GM11168 (cell line): ENCODE results near the gene MEIKIN.

Source experiments
- in situ Hi-C: fragments of 300-500 bp; cut with MboI; formaldehyde crosslinking; loops from one replicate; pipeline ENCODE4 v1.12.0; 2022; ENCODE audit warnings: low sequenced_read_pairs; ENCODE audit not compliant: unreplicated experiment

MEIKIN gene, protein sequence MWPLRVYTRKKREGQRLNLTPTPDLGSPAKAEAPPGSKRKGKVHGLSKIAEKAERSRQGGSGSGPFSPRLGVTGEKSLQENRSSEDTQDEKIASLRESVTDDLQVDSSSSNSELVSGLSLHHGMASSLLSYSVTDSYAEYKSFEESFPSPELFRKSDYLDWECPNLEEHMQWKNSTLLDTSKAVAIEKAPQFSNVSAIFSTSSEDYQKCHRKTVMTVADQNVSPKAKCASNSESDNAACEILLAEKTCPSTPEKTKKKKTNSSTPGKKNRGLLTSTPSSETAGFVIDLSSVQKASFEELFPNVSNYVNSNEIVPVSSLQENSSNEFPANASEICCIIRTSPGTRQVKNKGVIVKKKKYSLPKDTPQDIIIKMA

DNA sequence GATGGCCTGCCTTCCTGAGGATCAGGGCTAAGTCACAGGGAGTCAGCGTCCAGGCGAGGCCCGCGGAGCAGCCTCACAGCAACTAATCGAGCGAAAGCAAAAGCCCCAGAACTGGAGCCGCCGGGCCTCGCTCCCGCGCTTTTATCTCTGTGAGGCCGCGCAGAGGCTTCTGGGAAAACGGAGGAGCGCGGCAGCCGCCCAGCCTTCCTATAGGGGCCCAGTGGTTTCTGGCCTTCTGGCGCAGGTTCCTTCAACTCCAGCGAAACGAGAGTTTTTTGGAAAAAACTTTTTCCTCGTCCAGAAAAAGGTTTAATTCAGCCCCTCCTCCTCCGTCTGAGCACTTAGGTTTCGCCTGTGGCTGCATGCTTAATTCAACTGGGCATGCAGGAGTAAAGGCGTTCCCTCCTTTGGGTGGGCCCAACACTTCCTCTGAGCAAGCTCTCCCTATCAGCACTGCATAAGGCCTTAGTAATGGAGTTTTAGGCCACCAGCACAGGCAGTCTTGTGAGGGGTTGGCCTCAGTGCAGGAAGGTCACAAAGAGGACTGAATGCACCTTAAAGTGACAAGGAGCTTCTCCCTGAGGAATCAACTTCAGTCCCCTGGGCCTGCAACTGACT lies at the start of gene MEIKIN:
Gene MEIKIN, minus strand, starts transcription at position 113 of the 618 bp plus-strand sequence. CDS start 158 bp downstream, outside the sequence.
- in situ Hi-C loops, result no loop called here

- in situ Hi-C loops, result no loop called here
Measured at GRCh38 chr5:131994533-131995226, 49.2 kb upstream of the MEIKIN start.

GRCh38 chr5:131994090-131994489 lies 48.6 kb upstream of the MEIKIN start:
- in situ Hi-C loops, result no loop called here

DNA sequence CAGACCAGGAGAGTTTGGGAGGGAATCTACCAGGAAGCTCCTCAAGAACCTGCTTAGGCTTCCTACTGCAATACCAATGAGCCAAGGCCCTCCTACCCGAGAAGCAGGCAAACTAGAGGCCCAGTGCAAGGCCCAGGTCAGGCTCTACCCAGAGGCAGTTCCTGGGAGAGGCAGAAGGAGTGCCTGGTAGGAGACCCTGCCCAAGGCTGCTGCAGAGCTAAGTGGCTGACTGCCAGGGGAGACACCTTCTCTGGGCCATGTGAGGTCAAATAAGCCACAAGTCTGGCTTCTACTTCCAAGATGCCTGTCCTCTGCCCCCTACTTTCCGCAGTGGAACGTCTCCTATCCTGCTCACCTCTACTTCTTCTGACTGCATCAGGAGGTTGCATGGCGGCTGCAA lies 48.2 kb upstream of the MEIKIN start:
- in situ Hi-C loops, result no loop called here

DNA sequence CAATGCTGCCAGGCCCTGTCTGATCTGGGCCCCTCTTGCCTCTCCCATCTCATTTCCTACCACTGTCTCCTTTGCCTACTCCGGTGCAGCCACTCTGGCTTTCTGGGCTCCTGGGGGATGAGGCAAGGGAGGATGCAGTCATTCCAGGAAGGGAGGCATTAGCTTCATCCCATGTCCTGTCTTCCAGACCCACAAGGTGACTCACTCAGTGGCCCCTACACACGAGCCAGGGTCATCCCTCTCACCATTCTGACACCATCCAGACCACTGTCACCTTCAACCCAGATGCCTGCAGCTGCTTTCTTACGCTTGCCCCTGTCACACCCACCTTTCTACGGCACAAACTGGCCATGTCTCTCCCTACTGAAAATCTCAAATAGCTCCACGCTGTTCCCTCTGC lies 46.9 kb upstream of the MEIKIN start:
- in situ Hi-C loops, result no loop called here

GRCh38 chr5:131991593-131992324 lies 46.3 kb upstream of the MEIKIN start:
- in situ Hi-C loops, result no loop called here

DNA sequence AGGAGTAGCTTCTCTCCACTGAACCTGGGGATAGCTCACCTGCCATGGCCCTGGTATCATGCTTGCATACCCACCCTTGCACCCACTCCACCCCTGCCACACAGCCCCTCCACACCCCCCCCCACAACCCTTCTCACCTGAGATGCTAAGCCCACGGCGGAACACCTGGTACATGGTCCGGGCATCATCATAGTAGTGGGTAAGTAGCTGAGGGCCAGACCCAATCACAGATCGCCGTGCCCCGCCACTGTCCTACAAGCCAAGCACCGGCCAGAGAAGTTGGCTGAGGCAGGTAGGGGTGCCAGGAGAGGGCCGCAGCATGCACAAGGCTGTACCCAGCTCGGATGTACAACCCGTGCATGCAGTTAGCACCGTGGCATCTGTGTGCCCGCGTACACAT lies 45.3 kb upstream of the MEIKIN start:
- in situ Hi-C loops, result no loop called here

- in situ Hi-C loops, result no loop called here
Measured at GRCh38 chr5:131988601-131989000, 43.1 kb upstream of the MEIKIN start.

- in situ Hi-C loops, result no loop called here
Measured at GRCh38 chr5:131987251-131987650, 41.8 kb upstream of the MEIKIN start.

- in situ Hi-C loops, result no loop called here
Measured at GRCh38 chr5:131986161-131986912, 40.9 kb upstream of the MEIKIN start.

DNA sequence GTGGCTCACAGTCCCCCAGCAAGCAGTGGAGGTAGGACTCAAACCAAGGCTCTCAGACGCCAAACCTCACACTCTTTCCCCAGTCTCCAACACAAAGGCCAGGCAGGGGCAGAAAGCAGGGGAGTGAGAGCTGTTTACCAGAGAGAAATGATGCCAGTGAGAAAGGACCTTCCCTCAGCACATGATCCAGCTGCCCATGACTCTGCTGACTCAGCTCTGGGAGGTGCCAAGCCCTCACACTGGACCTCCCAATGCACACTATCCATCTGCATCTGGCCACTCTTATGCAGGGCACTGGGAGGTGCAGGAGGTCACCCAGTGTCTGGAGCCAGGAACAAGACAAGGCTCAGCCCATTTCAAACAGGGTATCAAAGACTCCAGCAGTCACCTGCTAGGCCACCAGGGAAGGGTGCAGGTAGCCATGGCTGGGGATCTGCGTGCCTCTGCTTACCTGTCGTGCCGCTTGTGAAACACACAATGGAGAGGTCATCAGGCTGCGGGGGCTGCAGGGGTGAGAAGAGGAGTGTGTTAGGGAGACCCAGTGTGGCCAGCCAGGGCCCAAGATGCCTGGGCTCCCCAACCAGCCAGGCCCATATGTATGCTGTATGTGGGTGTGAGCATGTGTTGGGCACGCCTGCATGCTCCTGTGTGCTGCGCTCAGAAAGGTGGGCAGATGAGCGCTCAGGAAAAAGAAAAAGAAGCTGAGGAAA lies 39.6 kb upstream of the MEIKIN start:
- in situ Hi-C loops, result no loop called here

DNA sequence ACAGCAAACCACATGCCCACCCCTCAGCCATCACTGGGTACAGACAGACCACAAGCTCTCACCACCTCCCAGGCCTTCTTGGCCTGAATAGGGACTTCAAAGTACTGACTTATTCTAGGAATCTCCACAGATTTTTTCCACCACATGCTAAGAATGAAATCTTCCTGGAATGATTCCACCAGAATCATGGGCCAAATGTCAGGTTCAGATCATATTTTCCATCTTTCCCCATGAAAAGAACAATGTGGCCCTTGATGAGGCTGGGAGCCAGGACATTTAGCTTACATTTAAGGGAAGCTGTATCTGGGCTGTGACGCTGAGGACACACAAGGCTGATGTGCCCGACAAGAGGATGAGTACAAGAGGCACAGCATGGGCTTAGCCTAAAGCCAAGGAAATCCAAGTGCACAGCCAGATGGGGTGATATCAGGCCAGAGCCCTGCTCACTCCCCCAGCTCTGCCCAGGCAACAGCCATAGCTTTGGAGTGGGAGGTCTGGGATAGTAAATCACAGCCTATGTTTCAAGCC lies 37.8 kb upstream of the MEIKIN start:
- in situ Hi-C loops, result no loop called here

- in situ Hi-C loops, result no loop called here
Measured at GRCh38 chr5:131981516-131981915, 36.1 kb upstream of the MEIKIN start.

DNA sequence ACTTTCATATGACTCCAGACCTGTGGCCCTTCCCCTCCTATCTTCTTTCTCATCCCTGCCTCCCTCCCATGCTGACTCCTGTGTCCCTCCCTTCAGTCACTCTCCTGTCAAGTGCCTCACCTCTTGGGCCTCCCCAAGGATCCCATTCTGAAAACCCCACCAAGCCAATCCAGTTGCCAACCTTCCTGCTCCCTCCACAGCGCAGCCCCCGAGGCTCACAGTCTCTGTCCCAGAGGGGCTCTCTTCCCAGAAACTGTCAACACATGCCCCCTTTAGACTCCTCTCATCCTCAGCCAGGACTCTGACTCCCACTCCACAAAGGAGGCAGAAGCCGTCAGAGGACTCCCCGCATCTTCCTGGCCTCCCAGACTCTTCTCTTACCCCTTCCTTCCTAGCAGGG lies 35.2 kb upstream of the MEIKIN start:
- in situ Hi-C loops, result no loop called here

DNA sequence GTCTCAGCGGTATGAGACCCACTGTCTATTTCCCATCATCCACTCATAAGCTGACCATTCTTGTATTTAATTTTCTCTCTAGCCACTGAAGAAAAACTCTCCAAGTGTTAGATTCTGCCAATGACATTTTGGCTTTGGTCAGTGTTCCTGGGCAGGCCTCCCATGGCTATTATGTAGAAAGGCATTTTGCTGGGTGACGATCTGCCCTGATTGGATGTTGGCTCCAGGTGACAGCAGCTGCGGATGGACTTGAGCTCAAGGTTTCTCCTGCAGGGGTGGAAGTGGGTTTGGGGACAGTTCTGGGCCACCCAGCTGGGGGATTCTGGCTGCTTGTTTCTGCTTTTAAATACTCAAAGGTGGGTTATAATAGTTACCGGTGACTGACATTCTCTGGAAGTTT lies 34.4 kb upstream of the MEIKIN start:
- in situ Hi-C loops, result no loop called here

DNA sequence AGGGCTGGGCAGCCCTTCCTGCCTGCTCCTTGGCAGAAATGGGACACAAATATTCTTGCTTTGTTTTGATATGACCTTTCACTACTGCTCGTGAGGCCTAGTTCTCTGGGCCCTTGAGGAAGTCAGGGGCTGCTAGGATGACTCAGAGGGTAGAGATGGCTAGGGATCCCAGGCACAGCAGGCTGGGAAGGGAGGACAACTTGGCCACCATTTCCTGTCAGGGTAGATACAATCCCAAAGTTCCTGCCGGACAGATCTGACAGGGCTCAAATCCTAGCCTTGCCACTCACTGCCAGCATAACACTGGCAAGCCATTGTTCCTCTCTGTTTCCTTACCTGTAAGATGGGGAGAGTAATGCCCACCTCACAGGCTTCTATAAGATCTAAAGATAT lies 31.7 kb upstream of the MEIKIN start:
- in situ Hi-C loops, result no loop called here

GRCh38 chr5:131976414-131977211 lies 31.1 kb upstream of the MEIKIN start:
- in situ Hi-C loops, result no loop called here

DNA sequence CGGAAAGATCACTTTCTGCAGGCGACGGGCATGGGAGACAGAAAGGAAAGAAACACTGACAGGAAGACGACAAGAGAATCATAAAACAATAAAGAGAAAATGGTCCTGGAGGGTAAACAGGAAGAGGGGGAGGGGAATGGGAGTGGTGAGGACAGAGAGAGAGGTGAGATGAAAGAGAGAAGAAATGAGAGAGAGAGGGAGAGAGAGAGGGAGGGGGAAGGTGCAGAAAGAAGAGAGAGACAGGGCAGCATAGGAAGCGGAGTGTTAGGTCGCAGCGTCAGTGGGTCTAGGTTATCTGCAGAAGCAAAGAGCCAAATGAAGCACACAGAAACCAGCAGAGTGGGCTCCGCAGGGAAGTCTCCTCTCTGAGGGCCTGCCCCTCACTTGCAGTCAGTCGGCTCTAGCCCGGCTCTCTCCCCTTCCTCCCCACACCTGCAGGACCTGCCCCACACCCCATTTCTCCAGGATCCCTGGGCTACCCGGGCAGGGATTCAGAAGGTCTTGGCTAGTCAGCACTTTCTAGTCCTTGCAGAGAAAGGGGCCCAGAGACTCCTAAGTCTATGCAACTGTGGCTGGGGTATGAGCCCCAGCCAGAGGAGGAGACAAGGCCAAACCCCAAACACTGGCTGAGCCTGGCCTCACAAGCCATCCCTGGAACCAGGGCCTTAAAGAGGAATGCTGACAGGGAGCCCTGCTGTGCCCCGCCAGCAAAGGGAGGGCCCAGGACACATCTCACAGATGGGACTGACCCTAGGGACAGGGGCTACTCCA lies 29.7 kb upstream of the MEIKIN start:
- in situ Hi-C loops, result no loop called here
